Fibroblast of mammary gland (primary cell): ENCODE data around the gene GAL3ST3.
"Not testable (repeated sequence)": the region's sequence is repeated elsewhere in the genome, so short reads cannot be mapped to it uniquely, and the experiment has no call there.

Source experiments
- DNase-seq: peaks from one replicate; pipeline ENCODE4 v3.0.0-alpha.2; 2010; ENCODE audit warnings: low read depth
- H3K4me3 ChIP-seq: 2 replicates; pipeline ENCODE4 v1.5.1; 2011; ENCODE audit warnings: low read depth, mild to moderate bottlenecking, low read length, moderate library complexity; ENCODE audit not compliant: control insufficient read depth
- CTCF ChIP-seq: conservative IDR thresholded peaks from 2 replicates; pipeline ENCODE4 v1.5.1; 2011; ENCODE audit warnings: low read depth, low read length, inconsistent platforms; ENCODE audit not compliant: control insufficient read depth, insufficient read depth

GAL3ST3 gene

GRCh38 chr11:66012946-66013761, 35.8 kb downstream of the GAL3ST3 start:
- no peak overlapping the region for H3K4me3 ChIP-seq
- no peak for DNase-seq
- TF ChIP-seq CTCF: no peak

GRCh38 chr11:66012371-66012945, 36.5 kb downstream of the GAL3ST3 start:
- DNase-seq: no peak
- TF ChIP-seq CTCF: no peak
- H3K4me3 ChIP-seq: no peak overlapping the region

- no peak within 1 kb of the TSS for H3K4me3 ChIP-seq
- DNase-seq: no peak
- TF ChIP-seq CTCF: no peak
These were observed 37.1 kb downstream of the GAL3ST3 start, which contains the start of gene CST6 for GRCh38 chr11:66011785-66012303. CST6 (plus strand) TSS chr11:66012008; CDS start chr11:66012045, 37 bp downstream.

GRCh38 chr11:66011239-66011784, 37.6 kb downstream of the GAL3ST3 start:
- H3K4me3 ChIP-seq: no peak overlapping the region
- no peak for TF ChIP-seq CTCF
- peak; percentile 62 for DNase-seq

GRCh38 chr11:66010036-66010435, 38.9 kb downstream of the GAL3ST3 start:
- DNase-seq, H3K4me3 ChIP-seq: not testable (repeated sequence)

- DNase-seq: no peak
- no peak for TF ChIP-seq CTCF
- H3K4me3 ChIP-seq: no peak overlapping the region
These were observed 40.4 kb downstream of the GAL3ST3 start for GRCh38 chr11:66008468-66009101.
